GM10847 (cell line): ENCODE data around the gene KCNV2.

ENCODE experiments used
- POLR2A ChIP-seq: IDR thresholded peaks from 2 replicates; pipeline ENCODE4 v1.6.1; 2011; ENCODE audit not compliant: insufficient read length; ENCODE audit errors: extremely low read depth

Gene KCNV2

DNA sequence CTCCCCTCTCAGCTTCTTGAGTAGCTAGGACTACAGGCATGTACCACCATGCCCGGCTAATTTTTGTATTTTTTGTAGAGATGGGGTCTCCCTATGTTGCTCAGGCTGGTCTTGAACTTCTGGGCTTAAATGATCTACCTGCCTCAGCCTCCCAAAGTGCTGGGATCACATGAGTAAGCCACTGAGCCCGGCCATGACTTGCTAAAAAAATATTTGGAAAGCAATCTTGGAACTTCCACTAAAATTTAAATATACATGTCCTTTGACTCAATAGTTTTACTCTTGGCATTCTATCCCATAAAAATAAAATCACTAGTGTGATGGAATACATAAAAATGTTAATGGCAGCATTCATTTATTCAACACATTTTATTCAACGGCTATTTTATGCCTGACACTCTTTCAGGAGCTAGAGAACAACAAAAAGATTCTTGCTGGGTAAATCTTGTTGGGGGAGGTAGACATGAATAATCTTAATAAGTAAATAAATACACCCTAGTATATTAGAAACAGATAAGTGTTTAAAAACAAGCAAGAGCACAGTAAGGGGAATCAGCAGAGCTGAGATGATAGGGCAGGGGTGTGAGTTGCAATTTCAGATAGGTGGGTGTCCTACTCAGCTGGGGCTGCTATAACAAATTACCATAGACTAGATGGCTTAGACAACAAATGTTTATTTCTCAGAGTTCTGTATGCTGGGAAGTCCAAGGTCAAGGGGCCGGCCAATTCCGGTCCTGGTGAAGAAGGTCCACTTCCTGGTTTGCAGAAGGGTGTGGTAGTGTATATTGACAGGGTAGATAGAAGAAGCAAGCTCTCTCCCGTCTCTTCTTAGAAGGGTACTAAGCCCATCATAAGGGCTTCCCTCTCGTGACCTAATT lies 50.7 kb downstream of the KCNV2 start:
- TF ChIP-seq POLR2A, result no peak

DNA sequence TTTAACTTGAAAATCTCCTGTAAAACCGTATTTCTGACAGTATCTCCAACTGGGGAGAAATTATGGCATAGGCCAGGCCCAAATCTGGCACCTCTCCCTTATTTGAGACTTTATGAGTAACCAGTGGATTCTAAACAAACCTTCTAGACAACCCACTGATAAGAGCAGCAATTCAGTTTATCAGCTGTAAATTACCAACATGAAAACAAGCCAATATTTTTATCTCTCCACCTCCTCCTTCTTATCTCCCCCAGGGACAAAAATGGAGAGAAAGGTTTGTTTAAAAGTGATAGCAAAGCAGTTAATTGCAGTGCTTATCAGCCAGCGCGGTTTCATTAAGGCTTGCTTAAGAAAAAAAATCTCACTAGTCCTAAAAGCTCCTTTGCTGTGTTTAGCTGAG lies 53.8 kb downstream of the KCNV2 start:
- no peak for TF ChIP-seq POLR2A

DNA sequence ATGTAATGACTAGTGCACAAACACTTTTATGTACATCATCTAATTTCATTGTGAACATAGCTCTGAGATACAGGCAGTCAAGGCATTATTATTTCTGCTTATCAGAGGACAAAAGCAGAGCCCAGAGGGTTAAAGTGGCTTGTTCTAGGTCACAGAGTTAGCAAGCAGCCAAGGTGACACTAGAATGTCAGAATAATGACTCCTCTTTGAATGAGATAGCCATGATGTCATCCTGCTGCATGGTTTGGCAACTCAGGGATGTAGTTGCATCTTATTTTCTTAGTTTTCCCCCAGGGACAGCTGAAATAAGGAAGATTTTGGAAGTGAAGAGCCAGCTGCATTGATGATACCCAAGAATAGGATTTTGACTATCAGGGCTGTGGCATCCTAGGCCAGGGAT lies 54.4 kb downstream of the KCNV2 start:
- TF ChIP-seq POLR2A, result no peak

DNA sequence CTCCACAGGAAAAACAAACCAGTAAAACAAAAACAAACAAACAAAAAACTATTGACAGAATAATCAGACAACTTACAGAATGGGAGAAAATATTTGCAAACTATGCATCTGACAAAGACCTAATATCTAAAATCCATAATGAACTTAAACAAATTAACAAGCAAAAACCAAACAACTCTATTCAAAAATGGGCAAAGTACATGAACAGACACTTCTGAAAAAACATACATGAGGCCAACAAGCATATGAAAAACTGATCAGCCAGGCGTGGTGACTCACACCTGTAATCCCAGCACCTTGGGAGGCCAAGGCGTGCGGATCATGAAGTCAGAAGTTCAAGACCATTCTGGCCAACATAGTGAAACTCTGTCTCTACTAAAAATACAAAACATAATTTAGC lies 60.1 kb downstream of the KCNV2 start:
- no peak for TF ChIP-seq POLR2A

DNA sequence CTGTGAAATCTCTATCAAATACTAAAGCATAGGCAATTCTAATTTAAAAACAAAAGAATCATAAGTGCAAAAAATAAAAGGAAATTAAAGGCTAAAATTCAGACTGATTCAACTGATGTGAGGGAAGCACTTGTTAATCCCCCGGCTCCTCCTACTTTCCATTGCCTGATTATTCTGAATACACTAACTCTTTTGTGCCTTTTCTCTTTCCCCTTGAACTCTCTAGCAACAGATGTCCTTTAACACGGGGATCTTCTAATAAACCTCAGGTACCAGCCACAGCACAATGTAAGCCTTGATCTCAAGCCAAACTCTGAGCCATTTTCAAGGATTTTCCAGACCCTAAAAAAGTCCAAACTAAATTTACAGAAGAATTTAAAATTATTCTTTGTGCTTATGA lies 61.5 kb downstream of the KCNV2 start:
- TF ChIP-seq POLR2A, result no peak
